GM18507 (cell line): ENCODE results near the gene LARGE1.
"Not testable (repeated sequence)": the region's sequence is repeated elsewhere in the genome, so short reads cannot be mapped to it uniquely, and the experiment has no call there.

Experiments used
- DNase-seq: peaks from one replicate; pipeline ENCODE4 v3.0.0; 2011; ENCODE audit warnings: low read depth; ENCODE audit not compliant: insufficient read length; ENCODE audit errors: extremely low spot score
- FAIRE-seq: peaks from 2 replicates; lab custom pipeline; 2011; peaks lifted over from hg19 to GRCh38; lab: Jason Lieb, UNC

LARGE1 gene

GRCh38 chr22:33477120-33478111 is 442.9 kb downstream of the LARGE1 start:
- DNase-seq (no peak), FAIRE-seq (no peak)

GRCh38 chr22:33476716-33477115 is 443.6 kb downstream of the LARGE1 start:
- FAIRE-seq (no peak), DNase-seq (no peak)

DNA sequence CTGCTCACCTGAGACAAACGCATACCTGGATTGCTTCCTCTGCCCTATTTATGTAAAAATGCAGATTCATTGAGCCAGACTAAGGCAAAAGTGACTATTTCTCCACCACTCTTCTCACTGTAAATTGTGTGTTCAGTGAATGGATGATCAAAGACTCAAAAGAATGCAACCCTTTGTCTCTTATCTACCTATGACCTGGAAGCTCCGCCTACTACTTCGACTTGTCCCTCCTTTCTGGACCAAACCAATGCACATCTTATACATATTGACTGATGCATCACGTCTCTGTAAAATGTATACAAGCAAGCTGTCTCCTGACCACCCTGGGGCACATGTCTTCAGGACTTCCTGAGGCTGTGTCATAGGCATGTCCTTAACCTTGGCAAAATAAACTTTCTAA is 444.1 kb downstream of the LARGE1 start:
- FAIRE-seq (peak; percentile 58), DNase-seq (no peak)

DNA sequence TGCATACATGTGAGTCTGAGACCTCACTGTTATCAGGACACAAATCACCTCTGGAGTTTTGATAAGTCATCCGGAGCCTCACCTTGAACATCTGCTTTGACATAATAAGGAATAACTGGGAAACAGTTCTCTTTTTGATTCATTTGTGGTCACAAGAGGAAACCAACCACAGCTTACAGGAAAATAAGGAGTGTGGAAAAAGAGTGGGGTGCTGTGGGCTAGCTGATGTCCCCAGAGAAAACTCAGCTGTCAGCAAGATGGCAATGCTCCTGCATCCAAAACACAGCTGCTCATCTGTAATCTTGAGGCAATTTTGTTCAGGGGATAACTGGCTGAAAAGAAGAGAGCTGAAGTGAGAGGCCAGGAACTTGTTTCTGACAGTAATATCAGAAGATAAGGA is 445.7 kb downstream of the LARGE1 start:
- FAIRE-seq (no peak), DNase-seq (no peak)

GRCh38 chr22:33472462-33473344 is 447.6 kb downstream of the LARGE1 start:
- DNase-seq (no peak), FAIRE-seq (peak; percentile 77)

- peak; percentile 59 for FAIRE-seq
Measured at GRCh38 chr22:33470456-33470855, 449.8 kb downstream of the LARGE1 start.

GRCh38 chr22:33467620-33468095 is 452.6 kb downstream of the LARGE1 start:
- FAIRE-seq (no peak), DNase-seq (no peak)

More at GRCh38 chr22:33470456-33470855, 449.8 kb downstream of the LARGE1 start:
- DNase-seq = no peak

DNA sequence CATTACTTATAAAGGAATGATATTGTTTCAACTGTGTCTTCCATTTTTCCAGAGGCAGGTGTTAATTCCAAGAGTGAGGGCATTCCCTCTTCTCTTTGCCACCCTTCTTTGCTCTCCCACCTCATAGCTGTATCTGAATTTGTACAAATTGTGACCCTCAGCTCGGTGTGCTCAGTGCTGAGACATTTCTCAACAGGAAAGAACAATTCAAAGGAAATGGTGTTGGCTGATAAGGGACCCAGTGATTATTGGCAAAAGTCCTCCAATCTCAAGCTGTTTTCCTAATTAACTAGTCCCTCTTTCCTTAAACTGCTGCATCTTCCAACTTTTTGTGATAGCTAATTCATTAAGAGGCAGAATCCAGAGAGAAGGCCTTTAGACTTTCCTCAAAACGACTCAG is 453.2 kb downstream of the LARGE1 start:
- FAIRE-seq (no peak), DNase-seq (no peak)

- FAIRE-seq (no peak), DNase-seq (no peak)
Measured at GRCh38 chr22:33465554-33465953, 454.7 kb downstream of the LARGE1 start.

DNA sequence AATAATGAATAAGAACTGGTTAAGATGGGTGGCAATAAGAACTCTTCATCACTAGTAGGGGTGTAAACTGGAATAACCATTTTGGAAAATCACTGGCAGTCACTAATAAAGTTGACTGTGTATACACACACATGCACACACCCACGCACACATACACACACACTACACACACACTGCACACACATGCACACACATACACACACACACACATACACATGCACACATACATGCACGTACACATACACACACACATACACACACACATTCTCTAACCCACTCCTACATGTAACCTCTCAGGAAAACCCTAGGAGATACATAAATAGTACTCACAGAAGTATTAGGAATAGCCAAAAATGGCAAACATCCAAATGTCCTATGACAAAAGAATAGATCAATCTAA is 455.6 kb downstream of the LARGE1 start:
- FAIRE-seq (no peak), DNase-seq (no peak)

DNA sequence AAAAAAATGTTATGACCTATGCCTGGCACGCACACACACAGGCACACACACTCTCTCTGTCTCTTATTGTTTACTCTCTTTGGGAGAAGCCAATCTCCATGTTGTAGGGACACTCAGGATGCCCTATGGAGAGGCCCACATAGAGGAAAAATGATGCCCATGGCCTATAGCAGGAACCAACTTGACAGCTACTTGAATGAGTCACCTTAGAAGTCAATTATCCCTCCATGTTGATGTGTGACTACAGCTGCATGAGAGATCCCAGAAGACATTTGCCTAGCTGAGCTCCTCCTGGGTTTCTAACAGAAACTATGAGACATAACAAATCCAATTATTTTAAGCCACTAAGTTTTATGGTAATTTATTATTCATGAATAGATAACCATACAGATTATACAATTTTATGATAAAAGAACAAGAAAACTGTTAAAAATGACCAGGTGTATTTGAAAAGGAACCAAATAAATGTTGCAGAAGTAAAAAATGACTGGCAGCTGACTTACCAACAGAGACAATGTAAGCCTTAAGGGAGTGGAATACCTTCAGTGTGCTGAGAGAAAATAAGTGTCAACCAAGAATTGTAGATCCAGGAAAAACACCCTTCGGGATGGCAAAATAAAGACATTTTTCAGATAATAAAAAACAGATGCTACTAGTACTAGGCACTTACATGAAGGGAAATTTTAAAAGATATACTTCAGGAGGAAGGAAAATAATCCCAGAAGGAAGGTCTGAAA is 458.4 kb downstream of the LARGE1 start:
- FAIRE-seq (no peak), DNase-seq (no peak)

DNA sequence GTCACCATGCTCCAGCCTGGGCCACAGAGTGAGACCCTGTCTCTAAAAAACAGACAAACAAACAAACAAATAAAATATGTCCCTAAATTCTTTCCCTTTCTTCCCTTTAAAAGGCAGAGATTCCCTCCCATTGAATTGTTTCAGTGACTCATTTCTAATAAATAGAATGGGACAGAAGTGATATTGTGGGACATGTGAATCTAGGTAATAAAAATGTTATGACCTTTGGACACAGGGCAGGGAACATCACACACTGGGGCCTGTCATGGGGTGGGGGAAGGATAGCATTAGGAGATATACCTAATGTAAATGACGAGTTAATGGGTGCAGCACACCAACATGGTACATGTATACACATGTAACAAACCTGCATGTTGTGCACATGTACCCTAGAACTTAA is 459.0 kb downstream of the LARGE1 start:
- DNase-seq, FAIRE-seq: not testable (repeated sequence)

DNA sequence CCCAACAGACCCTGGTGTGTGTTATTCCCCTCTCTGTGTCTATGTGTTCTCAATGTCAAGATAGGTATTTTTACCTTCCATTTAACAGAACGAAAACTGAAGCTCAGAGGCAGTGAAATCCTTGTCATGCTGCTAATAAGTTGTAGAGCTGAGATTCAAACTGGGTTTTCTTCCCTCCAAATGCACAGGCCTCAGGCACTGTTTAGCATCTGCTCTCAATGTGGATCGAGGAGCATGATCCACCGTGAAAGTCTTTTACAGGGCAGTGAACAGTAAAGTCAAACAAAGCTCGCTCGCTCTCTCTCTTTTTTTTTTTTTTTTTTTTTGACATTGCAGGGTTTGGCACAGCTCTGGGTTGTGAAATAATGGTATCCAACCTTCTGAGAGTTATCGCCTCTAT is 461.1 kb downstream of the LARGE1 start:
- DNase-seq (no peak), FAIRE-seq (no peak)

GRCh38 chr22:33456511-33456910 is 463.8 kb downstream of the LARGE1 start:
- DNase-seq (no peak), FAIRE-seq (no peak)

GRCh38 chr22:33455036-33455435 is 465.2 kb downstream of the LARGE1 start:
- DNase-seq (no peak), FAIRE-seq (no peak)

- DNase-seq (no peak), FAIRE-seq (no peak)
Measured at GRCh38 chr22:33451866-33452469, 468.3 kb downstream of the LARGE1 start.

DNA sequence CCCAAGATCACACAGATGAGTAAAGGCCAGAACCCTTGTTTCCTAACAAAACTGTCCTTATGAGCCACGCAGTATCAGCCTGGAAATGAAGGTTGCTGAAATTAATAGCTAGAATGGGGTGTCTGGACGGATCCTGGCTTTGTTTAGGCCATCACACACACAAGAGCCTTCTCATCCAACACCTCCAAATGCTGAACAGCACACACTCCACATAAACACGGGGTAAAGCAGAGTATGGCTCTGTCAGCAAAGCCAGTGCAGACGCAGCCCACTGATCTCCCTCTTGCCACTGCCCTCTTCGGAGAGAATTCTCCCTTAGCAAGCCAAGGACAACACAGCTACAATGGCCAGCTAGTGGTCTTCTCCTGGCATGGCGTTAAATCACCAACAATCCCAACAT is 469.5 kb downstream of the LARGE1 start:
- DNase-seq (no peak), FAIRE-seq (no peak)

GRCh38 chr22:33447733-33448132 is 472.5 kb downstream of the LARGE1 start:
- FAIRE-seq (no peak), DNase-seq (no peak)

- FAIRE-seq = no peak
Measured at GRCh38 chr22:33443683-33444082, 476.6 kb downstream of the LARGE1 start.

More at GRCh38 chr22:33443683-33444082, 476.6 kb downstream of the LARGE1 start:
- no peak for DNase-seq
